HG03460 (cell line): ENCODE results near the gene GNAI1.

ENCODE experiments used
- ATAC-seq: cut with Tn5 transposase; IDR thresholded peaks from one replicate; pipeline ENCODE4 v1.9.1; 2021; ENCODE audit not compliant: unreplicated experiment

Gene GNAI1

DNA sequence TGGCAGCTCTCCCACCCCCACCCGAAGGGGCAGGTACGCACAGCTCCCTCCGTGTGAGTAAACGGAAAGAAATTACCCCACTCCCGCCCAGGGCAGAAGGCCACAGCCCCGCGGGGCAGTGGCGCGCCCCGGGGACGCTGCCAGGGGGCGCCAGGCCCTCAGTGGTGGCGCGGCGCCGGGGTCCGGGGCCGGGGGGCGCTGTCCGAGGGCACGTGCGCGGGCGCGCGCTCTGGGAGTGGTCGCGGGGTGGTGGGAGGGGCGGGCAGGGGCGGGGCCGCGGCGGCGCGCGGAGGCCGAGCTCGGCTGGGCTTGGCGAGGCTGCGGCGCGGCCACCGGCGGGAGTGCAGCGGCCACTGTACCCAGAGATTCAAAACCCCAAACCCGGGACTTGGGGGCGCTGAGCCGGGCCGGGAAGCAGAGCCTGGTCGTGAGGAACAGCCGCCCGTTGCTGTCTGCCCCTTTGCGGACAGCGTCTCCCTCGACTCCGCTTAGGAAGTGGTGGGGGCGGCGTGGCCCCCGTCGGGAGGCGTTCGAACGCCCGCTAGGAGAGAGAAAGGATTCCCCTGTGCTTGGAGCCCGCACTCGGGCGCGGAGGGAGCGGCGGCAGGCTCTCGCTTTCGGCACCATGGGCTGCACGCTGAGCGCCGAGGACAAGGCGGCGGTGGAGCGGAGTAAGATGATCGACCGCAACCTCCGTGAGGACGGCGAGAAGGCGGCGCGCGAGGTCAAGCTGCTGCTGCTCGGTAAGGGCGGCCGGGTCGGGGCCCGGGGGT lies at the start of gene GNAI1:
Gene GNAI1, plus strand, starts transcription at position 296 of the 773 bp plus-strand sequence. Its CDS starts 330 bp downstream, at position 626.
- peak; percentile 39 for ATAC-seq

DNA sequence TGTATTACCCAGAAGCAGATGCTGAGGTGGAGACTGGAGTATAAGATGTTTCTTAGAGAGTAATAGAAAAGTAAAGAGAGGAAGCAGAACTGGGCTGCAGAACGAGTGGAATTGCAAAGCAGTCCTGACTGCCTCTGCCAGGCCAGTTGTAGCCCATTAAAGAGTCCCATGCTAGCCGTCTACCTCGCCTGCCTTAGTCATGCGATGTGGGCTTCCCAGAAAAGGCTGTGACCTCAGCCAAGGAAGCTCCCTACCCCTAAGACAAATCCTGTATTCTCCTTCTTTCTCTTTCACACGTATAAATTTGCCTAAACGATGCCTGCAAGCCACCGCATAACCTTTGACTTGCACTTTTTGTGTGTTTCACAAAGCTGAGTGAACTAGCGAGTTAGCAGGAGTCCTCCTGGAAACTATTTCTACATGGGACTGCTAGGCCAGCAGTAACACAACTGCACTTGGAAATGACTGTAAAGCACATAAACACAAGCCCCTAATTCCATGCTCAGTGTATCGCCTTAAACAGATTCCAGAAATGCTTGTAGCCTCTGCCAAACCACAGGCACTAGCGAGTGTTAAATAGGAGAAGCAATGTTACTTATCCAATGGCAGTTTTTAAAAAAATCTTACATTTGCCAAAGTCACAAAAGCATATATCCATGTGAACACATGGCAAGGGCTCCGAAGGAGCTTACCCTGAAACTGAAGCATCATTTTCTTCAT lies 47.4 kb upstream of the GNAI1 start:
- no peak for ATAC-seq

DNA sequence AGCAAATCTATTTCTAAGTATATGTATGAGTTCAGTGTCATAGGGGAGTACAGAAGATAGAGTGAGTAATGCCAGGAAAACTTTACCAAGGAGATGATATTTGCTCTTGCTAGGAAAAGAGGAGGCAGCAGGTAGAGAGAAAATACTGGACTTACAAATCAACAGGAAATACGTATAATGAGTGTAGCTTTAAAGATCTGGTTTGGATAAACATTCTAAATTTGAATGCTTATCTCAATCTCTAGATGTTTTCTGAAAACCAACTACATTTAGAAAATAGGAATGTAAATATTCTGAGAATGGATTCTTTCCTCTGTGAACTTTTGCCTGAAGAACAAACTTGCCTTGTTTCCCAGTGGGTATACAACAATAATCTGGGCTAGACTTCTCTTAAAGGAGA lies 46.9 kb upstream of the GNAI1 start:
- ATAC-seq, result no peak

DNA sequence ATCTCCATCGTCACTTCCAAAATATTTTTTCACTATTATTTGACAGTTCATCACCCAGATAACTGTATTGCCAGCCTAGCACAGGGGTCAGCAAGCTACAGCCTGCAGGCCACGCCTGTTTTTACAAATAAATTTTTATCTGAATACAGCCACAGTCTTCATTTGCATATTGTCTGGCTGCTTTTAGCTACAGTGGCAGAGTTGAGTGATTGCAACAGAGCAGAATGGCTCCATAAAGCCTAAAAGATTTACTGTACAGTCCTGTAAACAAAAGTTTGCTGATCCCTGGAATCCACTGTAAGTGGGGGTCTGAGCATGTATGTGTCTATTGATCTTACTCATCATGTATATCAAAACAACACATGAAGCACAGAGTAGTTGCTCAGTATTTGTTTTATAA lies 45.9 kb upstream of the GNAI1 start:
- no peak for ATAC-seq

DNA sequence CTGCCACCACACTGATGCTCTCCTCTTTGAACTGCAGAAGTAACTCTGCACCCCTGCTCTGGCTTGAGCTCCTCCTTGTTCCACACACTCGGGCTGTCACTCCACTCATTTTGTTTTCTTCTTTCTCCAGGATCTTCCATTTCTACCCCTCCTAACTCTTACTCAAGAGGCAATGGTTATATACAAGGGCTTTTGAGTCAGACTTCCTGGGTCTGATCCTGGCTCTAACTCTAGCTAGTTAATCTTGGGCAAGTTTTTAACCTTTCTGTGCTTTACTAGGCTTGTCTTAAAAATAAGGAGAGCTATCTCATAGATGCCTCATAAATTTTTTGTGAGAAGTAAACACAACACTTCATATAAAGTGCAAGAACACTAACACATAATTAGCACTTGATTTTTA lies 45.3 kb upstream of the GNAI1 start:
- no peak for ATAC-seq

DNA sequence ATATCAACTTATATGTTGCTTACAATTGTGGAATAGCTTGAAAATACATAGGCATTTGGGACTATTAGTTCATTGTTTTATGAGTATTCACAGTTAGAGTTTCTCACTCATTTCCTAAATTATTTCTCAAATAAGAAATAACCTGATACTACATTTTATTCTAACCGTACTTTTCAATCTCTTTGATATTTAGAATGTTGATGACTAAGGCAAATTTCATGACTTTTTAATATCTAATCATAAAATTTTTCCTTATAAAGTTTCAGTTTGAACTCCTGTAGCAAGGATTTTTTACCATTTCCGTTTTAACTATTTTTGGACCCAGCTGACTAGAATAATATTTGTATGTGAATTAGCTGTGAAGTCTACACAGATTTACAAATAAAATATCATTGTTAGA lies 41.3 kb upstream of the GNAI1 start:
- no peak for ATAC-seq

DNA sequence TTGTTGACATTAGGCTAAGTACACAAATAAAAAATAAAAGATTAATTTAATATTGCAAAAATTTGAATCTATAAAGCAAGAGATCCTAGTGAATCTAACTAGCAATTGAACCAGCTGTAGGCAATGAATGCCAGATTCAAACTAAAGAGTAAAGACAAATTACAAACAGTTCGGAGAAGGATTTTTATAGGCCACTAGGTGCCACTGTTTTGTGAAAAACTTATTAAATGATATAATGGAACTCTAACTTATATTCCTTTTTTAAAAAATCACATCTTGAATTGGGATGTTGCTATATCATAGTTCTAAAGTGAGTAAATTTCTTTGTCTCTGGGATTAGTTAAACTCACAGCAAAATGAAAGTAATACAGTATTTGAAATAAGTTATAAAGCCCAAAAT lies 39.1 kb upstream of the GNAI1 start:
- ATAC-seq, result no peak

DNA sequence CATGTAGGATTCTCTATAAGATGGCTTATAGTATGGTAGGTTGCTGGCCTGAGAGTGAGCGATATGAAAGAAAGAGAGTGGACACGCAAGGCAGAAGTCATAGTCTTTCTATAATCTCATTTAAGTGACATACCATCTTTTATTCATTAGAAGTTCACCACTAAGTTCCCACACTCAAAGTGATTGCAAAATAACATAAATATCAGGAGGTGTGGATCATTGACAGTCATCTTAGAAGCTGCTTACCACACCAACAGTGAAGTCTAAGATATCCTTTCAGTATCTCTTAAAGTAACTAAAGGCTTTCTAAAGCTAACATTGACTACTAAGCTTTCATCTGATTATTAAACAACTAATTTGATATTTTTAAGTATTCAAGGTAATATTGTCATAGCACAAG lies 36.9 kb upstream of the GNAI1 start:
- ATAC-seq, result no peak

DNA sequence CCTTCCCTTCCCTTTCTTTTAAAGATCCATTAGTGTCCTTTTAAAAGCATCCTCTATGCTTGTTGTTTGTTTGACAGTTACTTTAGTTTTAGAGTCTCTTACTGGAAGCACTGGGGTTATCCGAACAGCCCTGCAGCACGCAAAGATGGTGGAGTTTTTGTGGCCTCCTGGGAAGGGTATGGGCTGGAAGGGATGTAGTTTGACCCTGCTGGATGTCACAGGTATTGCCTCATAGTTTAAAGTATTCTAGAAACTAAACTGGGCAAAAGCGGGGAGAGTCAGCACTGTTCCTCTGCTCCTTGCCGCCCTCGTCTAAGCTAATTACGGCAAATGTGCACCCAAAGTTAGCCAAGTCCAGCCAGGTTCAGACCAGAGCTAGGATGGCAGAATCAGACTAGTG lies 35.8 kb upstream of the GNAI1 start:
- no peak for ATAC-seq

DNA sequence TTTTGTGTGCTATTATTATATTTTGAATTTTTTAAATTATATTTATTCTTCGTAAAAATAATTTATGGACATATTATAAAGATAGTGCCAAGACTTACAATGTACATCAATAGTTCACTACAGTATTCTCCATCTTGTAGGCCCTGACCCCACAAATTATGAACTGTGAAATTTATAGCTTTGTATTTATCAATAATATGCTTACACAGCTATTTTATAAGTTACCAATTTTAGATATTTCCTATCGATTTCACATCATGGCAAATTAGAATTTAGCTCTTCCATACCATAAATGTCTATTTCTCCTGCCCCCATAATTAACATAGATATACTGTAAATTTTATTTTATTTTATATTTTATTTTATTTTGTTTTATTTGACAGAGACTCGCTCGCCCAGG lies 34.4 kb upstream of the GNAI1 start:
- ATAC-seq, result no peak

DNA sequence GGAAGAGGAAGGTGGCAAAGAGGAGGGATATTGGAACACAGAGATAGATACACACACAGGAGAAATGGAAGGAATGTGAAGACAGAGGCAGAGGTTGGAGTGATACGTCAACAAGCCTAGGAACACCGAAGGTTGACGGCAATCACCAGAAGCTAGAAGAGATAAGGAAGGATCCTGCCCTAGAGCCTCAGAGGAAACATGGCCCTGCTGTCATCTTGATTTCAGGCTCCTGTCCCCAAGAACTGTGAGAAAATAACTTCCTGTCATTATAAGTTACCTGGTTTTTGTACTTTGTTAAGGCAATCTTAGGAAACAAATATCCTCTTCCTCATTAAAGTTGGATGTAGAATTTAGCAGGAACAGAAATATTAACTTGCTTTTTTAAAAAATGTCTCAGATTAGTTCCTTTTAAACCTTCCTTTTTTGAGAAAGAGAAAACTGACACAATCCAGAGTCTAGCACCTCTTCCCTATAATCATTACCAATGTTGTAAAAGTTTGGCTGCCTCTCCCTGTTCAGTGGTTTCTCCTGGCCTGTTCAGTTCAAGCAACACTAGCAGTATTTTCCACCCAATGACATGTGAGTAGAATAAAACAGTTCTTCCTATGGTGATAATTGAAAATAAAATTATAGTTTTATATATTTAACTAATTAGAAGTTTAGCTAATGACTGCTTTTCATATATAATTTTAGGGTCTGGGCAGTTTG lies 28.8 kb upstream of the GNAI1 start:
- ATAC-seq, result no peak

DNA sequence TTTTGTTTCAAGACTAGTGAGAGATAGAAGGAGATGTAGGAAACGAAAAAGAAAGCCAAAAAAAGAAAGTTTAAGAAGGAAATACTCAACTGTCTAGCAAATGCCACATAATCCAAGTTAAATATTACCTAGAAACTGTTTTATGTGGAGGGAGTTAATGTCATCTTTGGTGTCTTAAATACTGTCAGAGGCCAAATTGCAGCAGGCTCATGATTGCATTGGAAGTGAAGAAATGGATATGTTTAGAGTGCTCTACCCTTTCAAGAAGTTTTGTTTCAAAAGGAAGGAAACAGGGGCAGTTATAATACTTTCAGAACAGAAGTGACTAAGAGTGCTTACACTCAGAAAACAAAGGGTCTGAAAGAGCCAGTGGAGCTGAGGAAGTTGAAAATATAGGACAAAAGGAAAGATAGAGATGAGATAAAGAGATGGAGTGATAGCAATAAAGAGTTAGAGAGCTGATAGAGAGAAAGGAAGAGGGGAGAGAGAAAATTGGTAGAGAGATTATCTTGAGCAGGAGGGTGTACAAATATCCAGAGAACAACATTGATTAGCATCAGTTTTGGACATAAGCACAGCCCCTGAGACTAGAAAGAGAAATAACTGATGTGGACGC lies 28.0 kb upstream of the GNAI1 start:
- ATAC-seq, result no peak

DNA sequence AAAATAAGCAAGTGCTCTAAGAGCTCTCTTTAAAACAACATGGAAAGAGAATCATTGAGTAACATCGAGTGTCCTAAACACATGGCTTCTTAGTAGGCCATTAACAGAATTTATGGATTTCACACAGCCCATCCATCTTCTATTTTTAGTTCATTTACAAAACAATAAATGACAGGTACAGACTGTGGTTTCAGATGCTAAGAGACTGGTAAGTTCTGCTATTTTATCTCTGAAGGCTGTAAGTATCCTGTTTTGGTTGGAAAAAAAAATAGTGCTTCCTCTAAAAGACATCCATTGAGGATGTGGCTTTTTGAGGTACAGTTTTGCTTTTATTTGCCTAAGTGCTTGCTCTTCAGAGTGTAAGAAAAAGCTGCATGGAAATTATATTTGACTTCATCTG lies 27.4 kb upstream of the GNAI1 start:
- no peak for ATAC-seq

DNA sequence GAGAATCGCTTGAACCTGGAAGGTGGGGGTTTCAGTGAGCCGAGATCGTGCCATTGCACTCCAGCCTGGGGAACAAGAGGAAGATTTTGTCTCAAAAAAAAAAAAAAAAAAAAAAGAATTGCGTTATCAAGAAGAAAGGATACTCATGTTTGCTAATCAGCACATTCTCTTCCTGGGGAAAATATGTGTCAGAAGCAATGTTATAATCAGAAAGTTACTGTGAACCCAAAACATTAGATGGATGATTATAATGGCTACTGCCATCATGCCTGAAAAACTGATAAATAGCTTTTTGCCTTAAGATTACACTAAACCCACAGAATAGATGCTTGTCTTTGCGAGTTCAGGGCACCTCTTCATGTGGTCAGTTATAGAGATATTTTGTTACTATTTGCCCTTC lies 24.3 kb upstream of the GNAI1 start:
- no peak for ATAC-seq

DNA sequence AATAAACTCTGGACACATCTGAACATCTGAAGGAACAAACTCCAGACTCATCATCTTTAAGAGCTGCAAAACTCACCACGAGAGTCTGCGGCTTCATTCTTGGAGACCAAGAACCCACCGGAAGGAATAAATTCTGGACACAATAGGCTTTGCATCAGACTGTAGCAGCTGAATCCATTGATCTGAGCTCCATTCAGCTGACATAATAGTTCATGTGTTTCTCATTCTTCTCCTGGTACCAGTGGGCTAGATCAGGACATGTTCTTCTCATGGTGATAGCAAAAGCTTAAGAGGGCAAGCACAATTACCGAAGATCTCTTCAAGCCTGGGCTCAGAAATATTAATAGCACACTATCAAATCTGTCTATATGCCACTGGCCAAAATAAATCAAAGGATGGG lies 20.5 kb upstream of the GNAI1 start:
- ATAC-seq, result no peak

DNA sequence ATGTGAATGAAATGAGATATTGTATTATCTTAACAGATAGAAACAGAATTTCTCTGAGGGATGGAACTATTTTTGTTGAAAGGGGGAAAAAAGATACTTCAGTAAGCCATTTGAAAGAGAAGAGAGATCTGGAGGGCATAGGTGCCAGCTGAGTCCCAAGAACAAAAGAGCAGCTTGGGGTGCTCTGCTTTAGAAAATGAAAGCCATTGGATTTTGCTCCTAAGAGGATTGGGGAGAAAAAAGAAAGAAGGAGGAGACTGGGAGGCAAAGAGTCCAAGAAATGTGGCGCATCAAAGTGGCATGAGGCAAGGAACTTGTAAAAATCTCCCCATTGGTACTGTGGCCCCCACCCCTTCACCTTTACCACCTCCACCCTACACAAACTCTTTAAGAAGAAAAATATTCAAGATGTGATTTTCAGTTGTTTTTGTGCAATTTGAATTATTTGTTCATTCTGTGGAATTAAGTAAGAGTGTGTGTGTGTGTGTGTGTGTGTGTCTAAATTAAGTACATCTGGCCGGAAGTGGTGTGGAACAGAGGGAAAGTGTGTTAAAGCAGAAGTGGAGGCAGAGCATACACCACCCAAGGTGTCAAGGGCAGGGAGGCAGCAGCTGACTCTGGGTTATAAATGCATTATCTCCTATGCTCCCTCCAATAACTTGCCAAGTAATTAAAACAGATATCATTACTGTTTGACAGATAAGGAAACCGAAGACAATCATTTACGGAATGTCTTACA lies 9.9 kb upstream of the GNAI1 start:
- ATAC-seq, result no peak

DNA sequence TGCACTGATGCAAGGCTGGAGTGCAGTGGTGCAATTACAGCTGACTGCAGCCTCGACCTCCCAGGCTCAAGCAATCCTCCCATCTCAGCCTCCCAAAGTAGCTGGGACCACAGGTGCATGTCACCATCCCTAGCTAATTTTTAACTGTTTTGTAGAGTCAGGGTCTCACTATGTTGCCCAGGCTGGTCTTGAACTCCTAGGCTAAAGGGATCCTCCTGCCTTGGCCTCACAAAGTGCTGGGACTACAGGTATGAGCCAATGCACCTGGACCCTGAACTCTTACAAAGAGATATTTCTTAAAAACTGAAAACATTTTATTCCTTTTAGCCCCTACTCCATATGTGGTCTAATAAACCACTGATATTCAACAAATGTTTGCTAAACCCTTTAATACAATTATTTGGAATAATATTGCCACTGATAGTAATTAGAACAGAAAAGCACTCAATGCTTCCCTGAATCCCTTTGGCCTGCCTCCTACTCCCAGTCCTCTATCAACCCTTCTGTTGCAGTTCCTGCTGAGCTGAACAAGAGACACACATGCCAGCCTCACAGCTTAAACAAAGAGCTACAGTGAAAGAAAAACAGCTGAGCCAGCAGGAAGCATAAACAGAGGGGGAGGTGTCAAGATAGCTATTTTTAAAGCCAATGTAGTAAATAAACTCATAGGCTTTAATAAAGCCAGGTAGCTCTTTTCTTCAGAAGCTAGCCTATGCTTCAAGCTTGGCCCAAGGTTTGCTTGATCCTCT lies 7.0 kb upstream of the GNAI1 start:
- no peak for ATAC-seq

DNA sequence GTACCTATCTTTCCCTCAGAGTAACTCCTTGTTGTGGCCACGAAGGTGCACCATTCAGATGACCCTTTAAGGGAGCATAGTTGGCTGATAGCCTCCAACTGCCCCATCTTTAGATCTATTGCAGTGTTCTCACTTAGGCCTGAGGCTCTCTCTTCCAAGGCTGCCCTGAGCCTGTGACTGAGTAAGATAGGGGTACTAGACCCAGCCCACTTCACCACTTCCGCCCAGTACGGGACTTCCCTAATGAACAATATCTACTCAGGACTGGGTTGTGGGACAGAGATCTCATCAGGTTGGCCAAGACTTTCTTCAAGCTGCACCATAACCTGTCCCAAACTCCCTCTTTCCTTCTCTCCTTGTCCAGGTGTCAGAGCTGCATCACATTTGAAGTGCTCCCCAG lies 5.7 kb upstream of the GNAI1 start:
- ATAC-seq, result no peak

DNA sequence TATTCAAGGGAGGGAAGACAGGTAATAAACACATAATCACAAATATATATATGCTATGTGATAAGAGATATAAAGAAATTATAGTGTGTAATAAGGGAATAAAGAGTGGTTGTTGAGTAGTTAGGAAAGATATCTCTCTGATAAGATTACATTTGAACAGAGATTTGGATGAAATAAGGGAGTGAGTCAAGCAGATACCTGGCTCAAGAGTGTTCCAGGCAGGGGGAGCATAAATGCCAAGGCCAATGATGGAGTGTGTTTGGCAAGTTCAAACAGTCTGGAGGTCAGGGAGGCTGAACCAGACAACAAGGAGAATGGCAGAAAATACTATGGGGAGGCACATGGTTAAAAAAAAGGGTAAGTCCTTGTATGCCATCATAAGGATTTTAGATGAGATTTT lies 4.8 kb upstream of the GNAI1 start:
- no peak for ATAC-seq
